IMR-90 (cell line): Measurements from ENCODE around the gene ZNF423. TPM values are rescaled to one million over a fixed set of nuclear protein-coding genes. Genes with fewer than 3 reads are reported as not detected.

ENCODE experiments used
- ATAC-seq: fragments of 200-7000 bp; cut with Tn5 transposase; 2 replicates; pipeline ENCODE4 v1.9.1; 2020; ENCODE audit warnings: low read depth, mild to moderate bottlenecking, moderate library complexity
- BruUV-seq: library from RNA; stranded (reverse); fragments of 400-500 nt; replicated peaks from 2 replicates; lab custom pipeline; 2021; lab: Mats Ljungman, UMichigan
- CTCF ChIA-PET: fragments of 300-600 bp; formaldehyde crosslinking; extraction: SDS; loops from one replicate; lab custom pipeline; 2021; ENCODE audit warnings: antibody characterized with exemption; lab: Yijun Ruan, JAX
- POLR2A ChIA-PET: fragments of 300-600 bp; sonication (Branson Sonifier 250); formaldehyde crosslinking; loops from one replicate; lab custom pipeline; 2022; ENCODE audit warnings: antibody characterized with exemption; ENCODE audit not compliant: unreplicated experiment; lab: Charles Lee
- DNase-seq: peaks from one replicate; pipeline ENCODE4 v3.0.0; 2013
- H2AFZ ChIP-seq: replicated peaks from 2 replicates; pipeline ENCODE3; 2013; ENCODE audit warnings: low read length, mild to moderate bottlenecking; ENCODE audit not compliant: poor library complexity
- H2AK5ac ChIP-seq: 2 replicates; pipeline ENCODE4 v1.6.1; 2013; ENCODE audit warnings: low read depth, low read length, inconsistent platforms
- H2AK9ac ChIP-seq: replicated peaks from 2 replicates; pipeline ENCODE3; 2013; ENCODE audit warnings: mild to moderate bottlenecking, low read depth, low read length, moderate library complexity; ENCODE audit not compliant: poor library complexity
- H2BK120ac ChIP-seq: 2 replicates; pipeline ENCODE4 v1.6.1; 2013; ENCODE audit warnings: low read depth, low read length, inconsistent platforms
- H2BK15ac ChIP-seq: 3 replicates; pipeline ENCODE4 v1.6.1; 2013; ENCODE audit warnings: low read depth, low read length, inconsistent platforms
- H2BK20ac ChIP-seq: 2 replicates; pipeline ENCODE4 v1.6.1; 2013; ENCODE audit warnings: low read depth, mild to moderate bottlenecking, inconsistent platforms, low read length, moderate library complexity
- H2BK5ac ChIP-seq: 2 replicates; pipeline ENCODE4 v1.6.1; 2013; ENCODE audit warnings: mild to moderate bottlenecking, low read depth, low read length, inconsistent platforms; ENCODE audit not compliant: poor library complexity, severe bottlenecking
- H3K14ac ChIP-seq: replicated peaks from 2 replicates; pipeline ENCODE4 v1.6.1; 2013; ENCODE audit warnings: low read depth, low read length, inconsistent platforms
- H3K18ac ChIP-seq: 2 replicates; pipeline ENCODE4 v1.6.1; 2013; ENCODE audit warnings: low read depth, low read length, control low read depth
- H3K23ac ChIP-seq: 2 replicates; pipeline ENCODE4 v1.6.1; 2013; ENCODE audit warnings: low read depth, low read length, inconsistent platforms
- H3K27ac ChIP-seq: 2 replicates; pipeline ENCODE4 v1.5.1; 2013; ENCODE audit warnings: mild to moderate bottlenecking, control low read depth, low read length; ENCODE audit not compliant: insufficient read depth
- H3K27me3 ChIP-seq: 2 replicates; pipeline ENCODE4 v1.6.1; 2013; ENCODE audit warnings: low read length; ENCODE audit not compliant: control insufficient read depth, insufficient read depth
- H3K36me3 ChIP-seq: 2 replicates; pipeline ENCODE4 v1.6.1; 2013; ENCODE audit warnings: low read length, mixed read lengths; ENCODE audit not compliant: control insufficient read depth, insufficient read depth
- H3K4ac ChIP-seq: 2 replicates; pipeline ENCODE4 v1.6.1; 2013; ENCODE audit warnings: low read depth, low read length, inconsistent platforms
- H3K4me1 ChIP-seq: 2 replicates; pipeline ENCODE4 v1.6.1; 2013; ENCODE audit warnings: low read length, mixed read lengths; ENCODE audit not compliant: control insufficient read depth, insufficient read depth
- H3K4me2 ChIP-seq: 2 replicates; pipeline ENCODE4 v1.6.1; 2013; ENCODE audit warnings: low read depth, mild to moderate bottlenecking, control low read depth, low read length, moderate library complexity
- H3K4me3 ChIP-seq: 2 replicates; pipeline ENCODE4 v1.5.1; 2013; ENCODE audit warnings: low read depth, mild to moderate bottlenecking, control low read depth, low read length, moderate library complexity; ENCODE audit not compliant: insufficient read depth
- H3K56ac ChIP-seq: 2 replicates; pipeline ENCODE4 v1.6.1; 2013; ENCODE audit warnings: low read length, inconsistent platforms; ENCODE audit not compliant: insufficient read depth; ENCODE audit errors: extremely low read depth
- H3K79me1 ChIP-seq, 2 experiments: 2 replicates each; pipeline ENCODE4 v1.6.1; 2013; ENCODE audit warnings: low read length in 2 of 2, inconsistent platforms in 1 of 2, low read depth in 1 of 2
- H3K9ac ChIP-seq: 2 replicates; pipeline ENCODE4 v1.6.1; 2013; ENCODE audit warnings: low read depth, low read length, control low read depth
- H3K9me1 ChIP-seq: 2 replicates; pipeline ENCODE4 v1.6.1; 2013; ENCODE audit warnings: low read length, inconsistent platforms; ENCODE audit not compliant: insufficient read depth
- H3K9me3 ChIP-seq: 2 replicates; pipeline ENCODE4 v1.6.1; 2013; ENCODE audit warnings: low read length; ENCODE audit not compliant: control insufficient read depth, insufficient read depth
- H4K20me1 ChIP-seq: 2 replicates; pipeline ENCODE4 v1.6.1; 2013; ENCODE audit warnings: low read length, inconsistent platforms; ENCODE audit not compliant: insufficient read depth
- H4K5ac ChIP-seq: 2 replicates; pipeline ENCODE4 v1.6.1; 2013; ENCODE audit warnings: mild to moderate bottlenecking, low read depth, low read length, control low read depth
- H4K8ac ChIP-seq, 2 experiments: 2 replicates each; pipeline ENCODE4 v1.6.1; 2013; ENCODE audit warnings: low read depth in 2 of 2, low read length in 2 of 2, control low read depth in 1 of 2, inconsistent platforms in 1 of 2
- H4K91ac ChIP-seq: 2 replicates; pipeline ENCODE4 v1.6.1; 2013; ENCODE audit warnings: low read depth, low read length, inconsistent platforms; ENCODE audit not compliant: insufficient read depth
- BHLHE40 ChIP-seq: fragments of 150-350 bp; IDR thresholded peaks from 2 replicates; pipeline ENCODE4 v1.6.1; 2016; ENCODE audit warnings: mild to moderate bottlenecking, low read depth, low read length
- CEBPB ChIP-seq: IDR thresholded peaks from 2 replicates; pipeline ENCODE4 v1.6.1; 2012; ENCODE audit warnings: low read depth, low read length, improper control_type of control experiment
- ELK1 ChIP-seq: fragments of 150-350 bp; IDR thresholded peaks from 2 replicates; pipeline ENCODE4 v1.6.1; 2016; ENCODE audit warnings: low read depth, mild to moderate bottlenecking, low read length, moderate library complexity, borderline replicate concordance
- FOS ChIP-seq: fragments of 150-350 bp; IDR thresholded peaks from 2 replicates; pipeline ENCODE4 v1.6.1; 2016; ENCODE audit warnings: low read depth, low read length
- NFE2L2 ChIP-seq: fragments of 150-350 bp; IDR thresholded peaks from 2 replicates; pipeline ENCODE4 v1.6.1; 2016; ENCODE audit warnings: low read depth, mild to moderate bottlenecking, low read length
- RAD21 ChIP-seq: IDR thresholded peaks from 2 replicates; pipeline ENCODE4 v1.6.1; 2012; ENCODE audit warnings: low read length, improper control_type of control experiment
- RCOR1 ChIP-seq: IDR thresholded peaks from 2 replicates; pipeline ENCODE4 v1.6.1; 2012; ENCODE audit warnings: mild to moderate bottlenecking, low read length, improper control_type of control experiment; ENCODE audit not compliant: insufficient replicate concordance
- SMC3 ChIP-seq: fragments of 150-350 bp; IDR thresholded peaks from 2 replicates; pipeline ENCODE4 v1.6.1; 2016; ENCODE audit warnings: low read depth, mild to moderate bottlenecking, antibody characterized with exemption, low read length, moderate library complexity
- WGBS, 2 experiments: methylation state at CpG; one replicate each; pipeline versions ENCODE4 v1.1.5 to v1.1.7; 2013; ENCODE audit warnings: missing lambda C conversion rate in 2 of 2; ENCODE audit not compliant: insufficient read length in 1 of 2; ENCODE audit errors: extremely low coverage in 2 of 2; 5-methylcytosine and 5-hydroxymethylcytosine counted together
- dilution Hi-C: fragments of 300-500 bp; cut with HindIII; formaldehyde crosslinking; loops from one replicate; pipeline ENCODE4 v1.14.3; 2018; ENCODE audit warnings: low sequenced_read_pairs; ENCODE audit not compliant: unreplicated experiment
- in situ Hi-C: fragments of 300-500 bp; cut with MboI; formaldehyde crosslinking; loops from 3 replicates; pipeline ENCODE4 v1.14.3; 2019; ENCODE audit warnings: low sequenced_read_pairs, inconsistent platforms, mixed read lengths
- intact Hi-C: fragments of 100-400 bp; cut with micrococcal nuclease; formaldehyde crosslinking; loops from 2 replicates; pipeline ENCODE4 v1.10.0; 2022
- polyA plus RNA-seq, 3 experiments: library from polyadenylated mRNA; depleted of rRNA; stranded (reverse); fragments of >200 nt; gene quantifications; 2 replicates each; pipeline ENCODE4 v1.2.3, GENCODE V29; 2012; ENCODE audit warnings: low replicate concordance in 1 of 3
- total RNA-seq: library from RNA; depleted of rRNA; stranded (reverse); fragments of >200 nt; gene quantifications from 2 replicates; pipeline ENCODE4 v1.2.3, GENCODE V29; 2012

ZNF423 gene
- total and polyA plus RNA-seq, 2 of the 4 experiments (the other 2 are of a cell fraction) = under 0.01 to 0.10 TPM

DNA sequence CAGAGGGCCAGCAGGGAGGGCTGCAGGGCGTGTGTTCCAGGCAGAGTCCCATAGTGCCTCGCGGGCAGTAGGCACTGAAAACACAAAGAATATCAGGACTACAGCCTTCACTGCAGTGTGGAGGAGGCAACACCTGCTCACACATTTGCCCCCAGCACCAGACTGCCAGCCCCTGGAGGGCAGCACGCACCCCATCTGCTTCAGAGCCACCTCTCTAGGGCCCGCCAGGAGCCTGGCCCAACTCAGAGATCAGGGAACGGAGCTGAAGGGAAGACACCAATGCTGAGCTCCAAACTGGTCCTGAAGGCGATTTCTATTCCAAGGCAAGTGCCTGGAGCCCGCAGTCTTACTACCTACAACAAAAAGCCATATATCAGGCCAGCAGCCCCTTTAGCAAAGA is 130.3 kb downstream of the ZNF423 start:
- 68% methylated on average over 3 of the region's 8 CpGs; no CpG with 5 or more reads in 1 of the 2 experiments for WGBS, 2 experiments
- Histone ChIP-seq H3K4me3 (no peak overlapping the region), H3K36me3 (no peaks in the 10 kb centered on the region), H3K27me3 (no peaks in the 10 kb centered on the region), H3K9ac (no peak overlapping the region), H2AFZ (peak overlapping the region; percentile 13), H4K20me1 (no peaks in the 10 kb centered on the region), H2BK15ac (no peak overlapping the region), H3K18ac (no peak overlapping the region), H3K9me3 (no peaks in the 10 kb centered on the region; the same call in 1 of the 2 replicates), H3K27ac (no peak overlapping the region), H2BK120ac (no peak overlapping the region), H4K8ac (no peak overlapping the region), H2AK9ac (no peak overlapping the region), H3K23ac (no peak overlapping the region), H4K5ac (no peak overlapping the region), H2BK20ac (no peak overlapping the region), H3K56ac (no peak overlapping the region), H3K4me2 (no peak overlapping the region), H4K91ac (no peak overlapping the region), H3K4me1 (no peaks in the 10 kb centered on the region), H2BK5ac (no peak overlapping the region), H3K4ac (no peak overlapping the region), H3K14ac (no peak overlapping the region), H3K79me1 (no peaks in the 10 kb centered on the region), H3K9me1 (no peaks in the 10 kb centered on the region), H2AK5ac (no peak overlapping the region)
- intact Hi-C loops (no loop called here), dilution Hi-C loops (no loop called here), in situ Hi-C loops (no loop called here)
- ATAC-seq (no peak), DNase-seq (no peak)
- no peak for TF ChIP-seq FOS
- TF ChIP-seq RCOR1 = no peak
- no peak for TF ChIP-seq NFE2L2
- no peak for TF ChIP-seq ELK1
- TF ChIP-seq SMC3 = no peak
- no peak for TF ChIP-seq BHLHE40
- TF ChIP-seq CEBPB = no peak
- TF ChIP-seq RAD21 = no peak
- no TSS peak for BruUV-seq
- ChIA-PET CTCF (no interaction called here), POLR2A (no interaction called here)
